Upper lobe of left lung (tissue), 4 donors: ENCODE data around the gene NRDC.

ENCODE experiments used
- CTCF ChIP-seq, 6 experiments: fragments of 450-650 bp in 4 of 6; fragments of 200-600 bp in 2 of 6; sonication (generic) in 2 of 6; IDR thresholded peaks; one replicate each; pipeline ENCODE4 v1.5.1; 2016 to 2019; ENCODE audit warnings: antibody characterized with exemption in 6 of 6
- EP300 ChIP-seq, 4 donors: sonication (generic); formaldehyde crosslinking; IDR thresholded peaks; one replicate each; pipeline ENCODE4 v1.5.1; 2017; ENCODE audit warnings: antibody characterized with exemption in 4 of 4, control low read depth in 2 of 4
- POLR2A ChIP-seq, 4 donors: fragments of 450-650 bp; IDR thresholded peaks; one replicate each; pipeline ENCODE4 v1.5.1; 2016 to 2017; ENCODE audit warnings: antibody characterized with exemption in 4 of 4, mild to moderate bottlenecking in 2 of 4
- POLR2AphosphoS5 ChIP-seq, 2 donors: sonication (generic); formaldehyde crosslinking; IDR thresholded peaks; one replicate each; pipeline ENCODE4 v1.5.1; 2017; ENCODE audit warnings: antibody characterized with exemption in 2 of 2

- TF ChIP-seq CTCF (IDR thresholded peaks at IDR 0.05) (no peak), POLR2A (IDR thresholded peaks at IDR 0.05) (no peak), EP300 (IDR thresholded peaks at IDR 0.05) (no peak), POLR2AphosphoS5 (IDR thresholded peaks at IDR 0.05) (no peak)
These were observed 22.9 kb downstream of the NRDC start for GRCh38 chr1:51855624-51856023.
